ENCODE results near the gene SORCS3. TPM values are rescaled to one million over a fixed set of nuclear protein-coding genes. Genes with fewer than 3 reads are reported as not detected.

SORCS3 gene
- total RNA-seq, 1 donor from 2014 or later: not detected

- H3K27me3 Mint-ChIP-seq (ENCODE audit: low read depth): peaks cover 20% of the 10 kb centered on the region
- H3K9me3 Mint-ChIP-seq: no peaks in the 10 kb centered on the region
Observed at GRCh38 chr10:104631946-104632345, 9.1 kb upstream of the SORCS3 start.

DNA sequence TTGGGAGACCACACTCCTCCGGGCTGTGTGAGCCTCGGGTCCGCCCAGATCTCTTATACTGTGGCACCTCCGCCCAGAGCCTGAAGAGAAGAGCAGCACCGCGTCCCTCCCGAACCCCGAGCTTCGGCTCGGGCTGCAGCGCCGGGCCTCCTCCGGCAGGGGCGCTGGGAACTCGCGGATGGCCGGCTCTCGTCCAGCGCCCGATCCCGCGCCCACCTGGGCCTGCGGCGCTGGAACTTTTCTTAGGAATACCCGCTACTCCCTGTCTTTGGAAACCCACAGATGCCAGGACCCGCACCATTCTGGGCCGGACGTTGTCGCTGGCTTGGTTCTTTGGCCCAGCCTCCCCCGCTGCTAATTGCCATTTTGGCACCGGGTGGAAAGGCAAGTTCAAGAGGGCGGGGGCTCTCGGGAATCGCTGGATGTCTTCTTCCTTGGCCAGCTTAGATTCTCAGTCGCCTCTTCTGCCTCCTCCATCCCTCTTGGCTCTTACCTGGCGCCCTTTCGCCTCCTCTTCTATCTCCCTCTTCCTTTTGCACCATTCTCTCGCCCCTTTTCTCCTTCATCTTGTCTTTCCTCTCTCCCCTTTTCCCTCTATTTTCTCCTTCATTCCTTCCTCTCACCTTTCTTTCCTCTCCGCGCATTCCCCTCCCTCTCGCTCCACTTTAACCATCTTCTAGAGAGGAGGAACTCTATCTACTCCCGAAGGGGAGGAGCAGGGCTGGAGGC lies 2.1 kb upstream of the SORCS3 start:
- no peak overlapping the region for H3K4me3 Mint-ChIP-seq (ENCODE audit: low read depth)
- no peak overlapping the region for H3K27ac Mint-ChIP-seq
- no peak for DNase-seq (ENCODE audit: low spot score)
- intact Hi-C loops (cut with micrococcal nuclease): no loop called here
- H3K9me3 Mint-ChIP-seq: no peaks in the 10 kb centered on the region
- H3K36me3 Mint-ChIP-seq (ENCODE audit: low read depth): no peaks in the 10 kb centered on the region
- peaks cover 2% of the 10 kb centered on the region for H3K4me1 Mint-ChIP-seq (ENCODE audit: low read depth)
- H3K27me3 Mint-ChIP-seq (ENCODE audit: low read depth): peaks cover 66% of the 10 kb centered on the region

More at GRCh38 chr10:104631946-104632345, 9.1 kb upstream of the SORCS3 start:
- DNase-seq (ENCODE audit: low spot score): no peak
- intact Hi-C loops (cut with micrococcal nuclease): no loop called here
- Mint-ChIP-seq H3K36me3 (ENCODE audit: low read depth) (no peaks in the 10 kb centered on the region), H3K4me1 (ENCODE audit: low read depth) (no peaks in the 10 kb centered on the region), H3K27ac (no peak overlapping the region), H3K4me3 (ENCODE audit: low read depth) (no peak overlapping the region)

DNA sequence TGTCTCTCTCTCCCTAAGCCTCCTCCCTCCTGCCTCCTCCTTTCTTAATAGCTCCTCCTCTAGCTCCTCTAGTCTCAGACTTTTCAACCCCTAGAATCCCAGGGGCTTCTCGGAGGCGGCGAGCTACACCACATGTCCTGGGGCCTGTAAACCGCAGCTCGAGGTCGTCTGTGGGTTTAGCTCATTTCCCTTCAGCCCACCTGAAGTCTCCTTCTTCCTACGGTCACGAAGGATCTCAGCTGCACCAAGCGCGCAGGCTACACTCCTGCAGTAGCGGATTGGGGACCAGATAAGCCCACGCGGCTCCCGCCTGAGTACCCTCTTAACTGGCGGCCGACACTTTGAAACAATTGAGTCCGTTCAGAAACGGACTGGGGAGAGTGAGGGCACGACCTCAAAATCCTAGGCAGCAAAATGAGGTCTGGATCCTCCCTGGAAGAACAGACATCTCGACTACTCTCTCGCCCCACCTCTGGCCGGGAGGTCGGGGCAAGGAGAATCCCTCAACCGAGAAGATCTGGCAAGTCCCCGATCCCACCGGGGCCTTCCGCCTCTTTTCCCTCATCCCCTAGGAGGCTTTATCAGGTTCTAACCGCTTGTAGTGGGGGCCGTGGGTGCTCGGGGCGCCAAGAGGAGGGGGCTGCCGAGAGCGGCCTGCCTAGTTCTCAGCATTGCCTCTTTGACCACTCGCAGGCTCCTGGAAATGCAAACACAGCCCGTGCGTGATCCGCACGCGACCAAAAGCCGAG lies 1.3 kb upstream of the SORCS3 start:
- intact Hi-C loops (cut with micrococcal nuclease): no loop called here

DNA sequence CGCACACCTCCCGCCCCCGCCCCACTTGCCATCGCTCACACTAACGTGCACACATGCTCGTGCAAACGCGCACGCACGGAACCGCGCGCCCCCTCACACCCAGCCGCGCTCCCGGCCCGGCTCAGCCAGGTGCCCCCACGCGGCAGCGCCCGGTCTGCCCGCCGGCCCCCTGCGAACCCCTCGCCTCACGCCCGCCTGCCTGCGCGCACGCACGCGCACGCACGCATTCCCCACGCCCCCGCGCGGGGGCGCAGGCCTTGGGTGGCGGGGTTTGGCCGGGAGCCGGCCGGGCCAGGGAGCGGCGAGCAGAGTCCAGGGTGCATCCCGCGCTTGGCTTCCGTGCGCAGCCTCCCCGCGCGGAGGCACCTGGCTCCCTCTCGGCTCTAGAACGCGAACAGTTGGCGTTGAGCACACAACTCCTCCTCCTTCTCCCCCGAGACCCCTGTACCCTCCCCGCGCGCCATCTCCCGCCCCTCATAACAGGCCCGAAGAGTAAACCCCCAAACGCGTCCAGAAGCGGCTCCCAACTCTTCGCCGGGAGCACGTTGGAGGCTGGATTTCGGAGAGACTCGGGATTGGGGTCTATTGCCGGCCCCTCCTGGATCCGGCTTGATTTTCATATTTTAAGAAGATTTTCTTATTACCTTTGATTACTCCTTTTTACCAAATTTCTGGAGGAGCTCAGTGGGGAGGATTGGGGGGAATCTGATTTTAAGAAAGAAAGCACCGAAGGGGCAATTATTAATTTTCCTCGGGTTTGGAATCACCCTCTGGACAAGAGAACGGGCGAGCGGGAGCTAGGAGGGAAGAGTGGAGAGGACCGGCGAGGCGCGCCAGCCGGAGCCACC lies 527 bp upstream of the SORCS3 start:
- no peak for DNase-seq (ENCODE audit: low spot score)
- no peak overlapping the region for H3K4me3 Mint-ChIP-seq (ENCODE audit: low read depth)
- intact Hi-C loops (cut with micrococcal nuclease): no loop called here

More for the DNA sequence above, 1.3 kb upstream of the SORCS3 start:
- no peak for DNase-seq (ENCODE audit: low spot score)
- H3K9me3 Mint-ChIP-seq: no peaks in the 10 kb centered on the region
- H3K27ac Mint-ChIP-seq: no peak overlapping the region
- peaks cover 2% of the 10 kb centered on the region for H3K4me1 Mint-ChIP-seq (ENCODE audit: low read depth)
- H3K4me3 Mint-ChIP-seq (ENCODE audit: low read depth): no peak overlapping the region
- no peaks in the 10 kb centered on the region for H3K36me3 Mint-ChIP-seq (ENCODE audit: low read depth)
- H3K27me3 Mint-ChIP-seq (ENCODE audit: low read depth): peaks cover 70% of the 10 kb centered on the region

GRCh38 chr10:104641937-104642657 lies 1.0 kb downstream of the SORCS3 start:
- Mint-ChIP-seq H3K27me3 (ENCODE audit: low read depth) (peaks cover 70% of the 10 kb centered on the region), H3K4me1 (ENCODE audit: low read depth) (peaks cover 2% of the 10 kb centered on the region), H3K36me3 (ENCODE audit: low read depth) (no peaks in the 10 kb centered on the region), H3K4me3 (ENCODE audit: low read depth) (no peak overlapping the region), H3K27ac (no peak overlapping the region), H3K9me3 (no peaks in the 10 kb centered on the region)
- intact Hi-C loops (cut with micrococcal nuclease): no loop called here
- DNase-seq (ENCODE audit: low spot score): no peak

More for the DNA sequence above, 527 bp upstream of the SORCS3 start:
- Mint-ChIP-seq H3K27ac (no peak overlapping the region), H3K36me3 (ENCODE audit: low read depth) (no peaks in the 10 kb centered on the region), H3K4me1 (ENCODE audit: low read depth) (peaks cover 2% of the 10 kb centered on the region), H3K9me3 (no peaks in the 10 kb centered on the region), H3K27me3 (ENCODE audit: low read depth) (peaks cover 69% of the 10 kb centered on the region)

- Mint-ChIP-seq H3K4me1 (ENCODE audit: low read depth) (peaks cover 2% of the 10 kb centered on the region), H3K9me3 (no peaks in the 10 kb centered on the region), H3K4me3 (ENCODE audit: low read depth) (no peak overlapping the region), H3K27me3 (ENCODE audit: low read depth) (peaks cover 71% of the 10 kb centered on the region), H3K27ac (no peak overlapping the region), H3K36me3 (ENCODE audit: low read depth) (no peaks in the 10 kb centered on the region)
- DNase-seq (ENCODE audit: low spot score): no peak
- intact Hi-C loops (cut with micrococcal nuclease): no loop called here
Observed at GRCh38 chr10:104642658-104643302, 1.7 kb downstream of the SORCS3 start.

DNA sequence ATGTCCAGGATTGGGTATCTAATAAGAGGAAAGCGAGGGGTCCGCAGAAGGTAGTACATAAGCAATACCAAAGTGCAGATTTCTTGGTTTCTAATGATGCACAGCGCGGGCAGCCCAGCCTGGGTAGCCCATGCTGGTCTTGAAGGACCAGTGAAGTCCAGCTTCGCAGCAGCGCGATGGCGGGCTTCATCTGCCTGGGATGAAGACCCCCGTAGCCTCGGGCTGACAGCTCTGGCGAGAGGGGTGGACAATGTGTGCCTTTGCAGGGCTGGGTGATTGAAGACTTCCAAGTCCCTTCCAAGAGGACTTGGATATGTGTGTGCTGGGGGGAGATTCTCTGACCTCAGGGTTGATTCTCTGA lies 2.2 kb downstream of the SORCS3 start:
- no peak overlapping the region for H3K27ac Mint-ChIP-seq
- peaks cover 2% of the 10 kb centered on the region for H3K4me1 Mint-ChIP-seq (ENCODE audit: low read depth)
- intact Hi-C loops (cut with micrococcal nuclease): no loop called here
- H3K36me3 Mint-ChIP-seq (ENCODE audit: low read depth): no peaks in the 10 kb centered on the region
- H3K9me3 Mint-ChIP-seq: no peaks in the 10 kb centered on the region
- H3K27me3 Mint-ChIP-seq (ENCODE audit: low read depth): peaks cover 67% of the 10 kb centered on the region
- H3K4me3 Mint-ChIP-seq (ENCODE audit: low read depth): no peak overlapping the region
- no peak for DNase-seq (ENCODE audit: low spot score)

DNA sequence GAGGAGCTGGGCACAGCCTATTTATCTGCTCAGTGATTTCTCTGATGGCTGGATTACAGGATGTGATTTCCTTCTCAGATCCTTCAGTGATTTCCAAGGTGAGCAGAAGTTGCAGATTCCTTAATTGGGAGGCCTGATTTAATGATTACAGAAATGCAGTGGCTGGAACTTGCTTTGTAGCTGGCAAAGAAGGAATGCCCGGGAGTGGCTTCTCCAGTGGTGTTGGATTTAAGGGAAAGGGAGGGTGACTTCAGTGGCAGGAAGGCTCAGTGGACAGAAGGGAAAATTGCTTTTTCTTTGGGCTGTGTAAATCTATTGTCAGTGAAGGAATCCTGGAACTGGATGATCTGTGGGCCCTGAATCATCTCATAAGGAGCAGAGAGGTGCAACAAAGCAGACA lies 5.1 kb downstream of the SORCS3 start:
- Mint-ChIP-seq H3K4me1 (ENCODE audit: low read depth) (no peaks in the 10 kb centered on the region), H3K4me3 (ENCODE audit: low read depth) (no peak overlapping the region), H3K9me3 (no peaks in the 10 kb centered on the region), H3K36me3 (ENCODE audit: low read depth) (no peaks in the 10 kb centered on the region), H3K27me3 (ENCODE audit: low read depth) (peaks cover 46% of the 10 kb centered on the region), H3K27ac (no peak overlapping the region)
- intact Hi-C loops (cut with micrococcal nuclease): no loop called here
- no peak for DNase-seq (ENCODE audit: low spot score)

DNA sequence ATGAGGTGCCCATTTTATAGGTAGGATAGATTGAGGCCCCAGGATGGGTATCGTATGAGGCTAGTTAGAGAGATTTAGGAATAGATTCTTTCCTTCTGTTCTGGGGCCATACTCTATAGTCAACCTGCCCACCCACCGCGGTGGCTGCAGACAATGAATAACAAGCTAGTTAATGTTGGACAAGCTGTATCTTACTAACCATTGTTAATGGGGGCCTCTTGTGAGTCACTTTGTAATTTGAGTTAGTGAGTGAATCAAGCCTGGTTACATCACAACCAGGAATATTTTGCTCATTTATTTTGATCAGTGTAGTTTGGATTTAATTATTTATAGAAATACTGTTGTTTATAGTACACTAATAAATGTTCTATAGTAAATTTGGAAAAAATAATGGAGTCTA lies 7.3 kb downstream of the SORCS3 start:
- no peak overlapping the region for H3K27ac Mint-ChIP-seq
- H3K9me3 Mint-ChIP-seq: no peaks in the 10 kb centered on the region
- no peak overlapping the region for H3K4me3 Mint-ChIP-seq (ENCODE audit: low read depth)
- no peaks in the 10 kb centered on the region for H3K36me3 Mint-ChIP-seq (ENCODE audit: low read depth)
- no peaks in the 10 kb centered on the region for H3K4me1 Mint-ChIP-seq (ENCODE audit: low read depth)
- DNase-seq (ENCODE audit: low spot score): no peak
- peaks cover 34% of the 10 kb centered on the region for H3K27me3 Mint-ChIP-seq (ENCODE audit: low read depth)
- intact Hi-C loops (cut with micrococcal nuclease): no loop called here

DNA sequence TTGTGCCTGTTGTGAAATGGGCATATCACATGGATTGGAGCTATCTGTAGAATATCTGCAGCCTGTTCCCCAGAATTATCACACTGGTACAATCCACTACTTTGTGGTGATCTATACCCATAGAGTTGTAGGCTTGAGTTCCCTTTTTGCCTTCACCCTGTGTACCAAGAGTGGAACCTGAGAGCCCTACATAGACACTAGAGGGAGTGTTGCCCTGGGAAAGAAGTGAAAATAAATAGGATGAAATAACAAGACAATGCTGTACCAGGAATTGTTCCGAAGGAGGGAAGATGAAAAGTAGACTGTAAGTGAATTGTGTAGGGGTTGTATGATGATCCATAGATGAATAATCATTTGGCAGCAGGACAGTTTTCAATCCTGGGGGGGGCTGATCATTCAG lies 9.0 kb downstream of the SORCS3 start:
- Mint-ChIP-seq H3K27me3 (ENCODE audit: low read depth) (peaks cover 22% of the 10 kb centered on the region), H3K4me1 (ENCODE audit: low read depth) (no peaks in the 10 kb centered on the region), H3K36me3 (ENCODE audit: low read depth) (no peaks in the 10 kb centered on the region), H3K27ac (no peak overlapping the region), H3K4me3 (ENCODE audit: low read depth) (no peak overlapping the region), H3K9me3 (no peaks in the 10 kb centered on the region)
- intact Hi-C loops (cut with micrococcal nuclease): no loop called here
- no peak for DNase-seq (ENCODE audit: low spot score)

- Mint-ChIP-seq H3K27me3 (ENCODE audit: low read depth) (peaks cover 22% of the 10 kb centered on the region), H3K9me3 (no peaks in the 10 kb centered on the region), H3K36me3 (ENCODE audit: low read depth) (no peaks in the 10 kb centered on the region), H3K4me1 (ENCODE audit: low read depth) (no peaks in the 10 kb centered on the region), H3K4me3 (ENCODE audit: low read depth) (no peak overlapping the region), H3K27ac (no peak overlapping the region)
- DNase-seq (ENCODE audit: low spot score): no peak
- intact Hi-C loops (cut with micrococcal nuclease): no loop called here
Observed at GRCh38 chr10:104650635-104651331, 9.7 kb downstream of the SORCS3 start.
